HG03520 (cell line): Measurements from ENCODE around the gene IL15RA.
"Not testable (repeated sequence)": the region's sequence is repeated elsewhere in the genome, so short reads cannot be mapped to it uniquely, and the experiment has no call there.

ENCODE experiments used
- ATAC-seq: cut with Tn5 transposase; IDR thresholded peaks from one replicate; pipeline ENCODE4 v1.9.1; 2021; ENCODE audit warnings: mild to moderate bottlenecking, moderate library complexity; ENCODE audit not compliant: unreplicated experiment

IL15RA gene

DNA sequence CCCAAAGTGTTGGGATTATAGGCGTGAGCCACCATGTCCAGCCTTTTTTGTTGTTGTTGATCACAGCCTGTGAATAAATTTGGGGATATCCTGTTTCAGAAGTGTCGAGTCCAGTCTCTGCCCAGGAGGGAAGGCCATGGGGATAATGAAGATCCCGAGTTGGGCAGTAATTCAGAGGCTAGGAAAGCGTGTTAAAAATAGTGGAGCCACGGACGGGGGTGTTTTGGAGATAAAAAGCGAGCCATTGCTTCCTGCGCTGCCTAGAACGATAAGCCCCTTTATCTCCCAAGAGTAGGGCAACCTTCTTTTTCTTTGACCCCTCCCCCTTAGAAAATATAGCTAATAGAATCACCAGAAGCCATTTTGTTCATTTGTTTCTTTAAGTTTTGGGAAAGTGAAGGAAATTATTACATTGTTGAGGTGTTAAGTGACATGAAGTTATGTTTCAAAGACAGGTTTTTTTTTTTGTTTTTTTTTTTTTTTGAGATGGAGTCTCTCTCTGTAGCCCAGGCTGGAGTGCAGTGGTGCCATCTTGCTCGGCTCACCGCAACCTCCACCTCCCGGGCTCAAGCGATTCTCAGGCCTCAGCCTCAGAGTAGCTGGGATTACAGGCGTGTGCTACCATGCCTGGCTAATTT is 43.3 kb downstream of the IL15RA start:
- ATAC-seq: no peak

DNA sequence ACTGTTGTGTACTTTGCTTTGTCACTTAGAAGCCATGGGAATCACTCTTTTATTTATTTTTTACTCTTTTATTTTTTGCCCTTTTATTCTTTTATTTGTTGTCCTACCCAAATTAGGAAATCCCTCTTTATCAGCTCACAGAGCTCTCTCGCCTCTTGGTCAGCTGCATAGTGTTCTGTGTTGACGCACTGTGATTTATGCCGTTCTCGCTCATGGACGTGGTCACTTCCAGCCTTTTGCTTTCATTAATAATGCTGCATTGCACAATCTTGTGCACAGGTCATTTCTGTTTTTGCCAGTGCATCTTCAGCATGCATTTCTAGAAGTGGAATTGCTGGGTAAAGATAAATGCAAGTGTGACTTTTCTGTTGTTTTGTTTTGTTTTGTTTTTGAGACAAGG is 45.0 kb downstream of the IL15RA start:
- ATAC-seq: no peak

DNA sequence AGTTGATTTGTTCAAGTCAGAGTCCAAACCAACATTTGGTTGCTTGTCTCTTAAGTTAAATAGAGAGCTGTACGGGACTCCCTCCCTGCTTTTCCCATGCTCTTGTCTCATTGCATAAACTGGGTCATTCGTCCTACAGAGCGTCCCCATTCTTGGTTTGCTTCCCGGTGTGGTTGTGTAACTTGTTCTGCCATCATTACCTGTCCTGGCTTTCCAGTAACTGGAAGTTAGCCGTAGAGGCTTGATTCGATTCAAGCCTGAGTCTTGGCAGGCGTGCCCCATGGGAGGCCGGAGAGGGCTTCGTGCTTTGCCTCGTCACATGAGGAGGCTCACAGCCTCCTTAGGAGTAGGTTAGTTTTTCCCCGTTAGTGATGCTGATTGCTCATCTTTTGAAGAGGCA is 47.1 kb downstream of the IL15RA start:
- no peak for ATAC-seq

DNA sequence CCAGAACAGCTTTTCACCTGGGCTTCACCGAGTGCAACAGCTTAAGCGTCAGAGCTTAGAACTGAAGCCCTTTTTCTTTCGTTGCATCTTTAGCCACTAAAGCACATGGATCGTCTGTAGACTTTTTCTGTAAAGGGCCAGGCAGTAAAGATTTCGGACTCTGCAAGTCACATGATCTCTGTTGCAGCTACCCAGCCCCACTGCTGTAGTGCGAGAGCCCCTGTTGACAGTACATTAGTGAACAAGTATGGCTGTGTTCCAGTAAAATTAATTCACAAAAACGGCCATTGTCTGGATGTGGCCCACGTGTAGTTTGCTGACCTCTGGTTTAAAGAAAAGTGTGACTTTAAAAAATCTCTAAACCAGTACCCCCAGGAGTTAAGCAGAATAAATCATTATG is 47.9 kb downstream of the IL15RA start:
- no peak for ATAC-seq

DNA sequence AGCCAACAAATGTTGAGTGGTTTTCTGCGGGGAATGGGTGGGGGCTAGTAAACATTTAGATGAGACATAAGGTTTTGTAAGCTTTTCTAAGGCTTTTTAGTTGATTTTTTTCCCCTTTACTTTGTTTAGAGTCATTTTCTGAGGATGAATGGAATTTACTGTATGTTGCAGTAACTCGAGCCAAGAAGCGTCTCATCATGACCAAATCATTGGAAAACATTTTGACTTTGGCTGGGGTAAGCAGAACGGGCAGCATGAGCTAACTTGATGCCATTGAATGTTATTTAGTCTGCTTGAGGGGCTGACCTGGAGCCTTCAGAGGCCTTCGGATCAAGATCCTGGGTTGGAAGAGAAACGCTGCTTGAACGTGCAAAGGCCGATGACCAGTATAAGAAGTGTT is 50.0 kb downstream of the IL15RA start:
- ATAC-seq: no peak

DNA sequence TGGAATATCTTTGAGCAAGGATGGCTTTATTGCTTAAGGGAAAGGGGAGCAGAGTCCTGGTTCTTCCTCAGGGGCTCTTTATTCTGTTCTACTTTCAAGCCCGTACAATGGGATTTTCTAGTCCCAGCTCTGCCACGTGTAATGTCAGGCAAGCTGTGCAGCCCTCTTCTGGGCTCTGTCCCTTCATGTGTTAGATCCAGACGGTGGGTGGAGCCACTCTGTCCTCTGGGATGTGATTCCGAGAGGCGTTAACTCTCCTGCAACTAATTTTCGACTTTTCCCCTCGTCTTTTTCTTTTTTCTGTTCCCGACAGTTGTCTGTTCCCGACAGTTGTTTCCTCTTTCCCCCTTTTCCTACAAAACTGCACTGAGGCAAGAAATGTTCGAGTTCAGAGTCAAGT is 52.5 kb downstream of the IL15RA start:
- ATAC-seq: no peak

DNA sequence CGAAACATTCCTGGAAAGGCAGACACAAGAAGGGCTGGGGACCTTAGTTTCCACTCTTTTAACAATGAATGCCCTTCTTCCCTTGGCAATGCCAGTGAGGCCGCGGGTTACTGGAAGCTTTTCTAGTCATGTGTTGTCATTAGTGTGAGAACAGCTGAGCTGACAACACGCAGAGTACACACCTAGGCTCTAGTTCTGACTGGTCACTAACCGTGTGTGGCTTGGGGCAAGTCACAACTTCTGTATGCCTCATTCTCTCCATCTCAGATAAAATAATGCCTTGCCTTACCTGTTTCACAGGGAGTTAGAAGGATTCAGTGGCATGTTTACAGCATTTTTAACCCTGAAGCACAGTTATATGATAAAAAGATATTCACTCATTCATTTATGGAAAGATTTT is 55.6 kb downstream of the IL15RA start:
- ATAC-seq: no peak

DNA sequence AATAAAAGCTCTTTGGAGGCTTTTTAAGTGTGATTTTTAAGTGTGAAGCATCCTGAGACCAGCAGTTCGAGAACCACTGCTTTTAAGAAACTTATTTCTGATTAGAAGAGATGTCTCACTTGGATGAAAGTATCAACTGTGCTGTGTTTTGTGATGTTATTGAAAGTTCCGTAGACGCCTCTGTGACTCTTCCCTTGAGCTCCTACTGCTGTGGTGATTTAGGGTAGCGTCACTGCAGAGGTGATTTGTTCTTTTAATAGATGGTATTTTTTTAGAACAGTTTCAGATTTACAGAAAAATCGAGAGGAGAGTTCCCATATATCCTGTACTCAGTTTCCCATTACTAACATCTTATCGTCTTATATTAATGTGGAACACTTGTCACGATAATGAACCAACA is 57.8 kb downstream of the IL15RA start:
- ATAC-seq: no peak

DNA sequence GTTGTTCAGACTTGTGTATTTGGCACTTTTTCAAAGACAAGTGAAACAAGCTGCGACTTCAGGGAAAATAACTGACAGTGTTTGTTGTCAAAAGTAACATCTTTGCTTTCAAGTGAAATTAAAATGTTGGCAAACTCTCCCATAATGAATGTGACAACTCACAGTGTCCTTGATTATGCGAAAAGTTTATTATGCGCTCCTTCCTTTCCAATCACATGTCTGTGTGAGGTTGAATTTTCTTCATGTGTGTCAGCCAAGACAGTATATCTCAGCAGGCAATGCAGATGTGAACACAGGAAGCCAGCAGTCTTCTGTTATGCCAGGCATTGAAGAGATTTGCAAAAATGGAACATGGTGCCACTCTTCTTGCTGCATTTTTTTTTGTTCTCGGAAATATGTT is 58.6 kb downstream of the IL15RA start:
- ATAC-seq: no peak

DNA sequence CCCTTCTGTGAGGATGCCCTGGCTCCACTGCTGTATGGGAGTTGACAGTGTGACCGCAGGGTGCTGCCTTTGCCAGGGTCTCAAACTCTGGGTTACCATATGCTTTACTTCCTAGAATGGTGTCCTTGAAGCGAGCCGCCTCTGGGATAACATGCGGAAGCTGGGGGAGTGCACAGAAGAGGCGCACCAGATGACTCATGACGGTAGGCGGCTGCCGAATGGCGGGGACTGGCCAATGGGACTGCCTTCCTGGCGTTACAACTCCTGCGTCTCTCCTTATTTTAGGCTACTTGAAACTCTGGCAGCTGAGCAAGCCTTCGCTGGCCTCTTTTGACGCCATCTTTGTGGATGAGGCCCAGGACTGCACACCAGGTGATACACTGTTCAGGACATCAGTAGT is 60.0 kb downstream of the IL15RA start:
- ATAC-seq: no peak

DNA sequence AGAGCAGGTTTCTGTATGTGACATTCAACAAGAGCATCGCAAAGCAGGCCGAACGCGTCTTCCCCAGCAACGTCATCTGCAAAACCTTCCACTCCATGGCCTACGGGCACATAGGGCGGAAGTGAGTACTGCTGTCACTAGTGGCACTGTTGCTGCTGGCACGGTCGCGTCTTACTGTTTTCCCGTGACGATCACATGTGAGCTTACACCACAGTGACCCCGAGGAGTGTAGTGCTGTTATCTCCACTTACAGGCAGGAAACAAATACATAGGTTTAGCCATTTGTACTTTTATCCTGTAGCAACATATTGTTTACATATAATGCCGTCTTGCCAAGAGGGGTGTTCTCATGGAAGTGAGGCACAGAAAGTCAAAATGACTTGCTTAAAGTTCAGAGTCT is 61.9 kb downstream of the IL15RA start:
- ATAC-seq: no peak

DNA sequence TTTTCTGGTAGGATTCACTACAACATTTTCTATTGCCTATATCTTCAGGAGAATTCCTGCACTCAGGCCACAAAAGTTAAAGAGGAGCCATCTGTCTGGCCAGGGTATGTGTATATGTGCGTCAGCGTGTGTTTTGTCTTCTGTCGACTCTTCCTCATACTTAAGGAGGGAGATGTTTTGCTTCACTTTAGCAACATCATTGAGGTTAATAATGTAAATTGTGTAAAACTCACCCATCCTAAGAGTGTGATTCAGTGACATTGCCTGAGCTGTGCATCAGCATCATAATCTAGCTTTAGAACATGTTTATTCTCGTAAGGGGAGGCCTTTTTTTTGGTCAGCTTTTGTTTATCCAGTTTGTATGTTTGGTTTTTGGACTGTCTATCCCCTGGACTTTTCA is 63.6 kb downstream of the IL15RA start:
- ATAC-seq: no peak

DNA sequence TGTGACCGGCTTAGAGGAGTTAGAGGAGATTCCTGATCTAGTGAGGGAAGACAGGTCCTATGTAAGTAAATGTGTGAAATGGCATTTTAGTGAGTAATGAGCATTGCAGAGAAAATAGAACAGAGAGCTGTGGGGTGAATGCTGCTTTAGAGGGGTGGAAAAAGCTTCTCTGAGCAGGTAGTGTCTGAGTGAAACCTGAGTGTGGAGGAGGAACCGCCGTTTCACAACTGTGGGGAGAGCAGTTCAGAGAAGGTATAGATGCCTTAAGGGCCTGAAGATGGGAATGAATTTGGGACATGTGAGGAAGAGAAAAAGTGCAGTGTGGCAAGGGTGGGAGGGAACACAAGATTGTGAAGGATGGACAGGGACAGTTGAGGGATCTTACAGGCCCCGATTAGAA is 65.7 kb downstream of the IL15RA start:
- ATAC-seq: no peak

DNA sequence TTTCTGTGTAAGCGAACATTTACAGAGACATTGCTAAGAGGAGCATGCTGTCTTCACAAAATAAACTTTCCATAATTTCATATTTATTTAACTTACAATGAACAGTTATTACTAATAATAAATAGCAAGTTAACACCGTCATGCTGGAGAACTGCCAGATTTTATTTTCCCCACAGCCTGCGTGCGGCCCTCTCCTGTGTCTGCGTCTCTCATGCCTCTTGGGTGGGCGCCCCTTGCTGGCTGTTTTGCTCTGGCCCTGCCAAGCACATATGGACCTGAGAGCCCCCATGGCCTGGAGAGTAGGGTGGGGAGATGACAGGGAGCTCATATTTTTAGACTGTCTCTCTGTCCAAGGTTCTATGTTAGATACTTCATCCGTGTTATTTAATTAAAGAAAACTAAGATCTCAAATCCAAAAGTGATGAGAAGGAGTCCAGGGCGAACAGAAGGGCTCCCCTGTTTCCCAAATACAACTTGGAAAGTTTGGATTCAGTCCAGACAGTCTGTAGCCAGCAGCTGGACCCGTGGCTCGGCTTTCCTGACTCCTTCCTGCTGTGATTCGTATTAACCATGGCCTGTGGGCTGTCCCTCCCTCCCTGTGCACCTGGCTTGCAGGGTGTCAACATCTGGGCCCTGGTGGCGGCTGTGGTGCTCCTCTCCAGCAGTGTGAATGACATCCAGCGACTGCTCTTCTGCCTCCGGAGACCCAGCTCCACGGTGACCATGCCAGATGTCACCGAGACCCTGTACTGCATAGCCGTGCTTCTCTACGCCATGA is 66.8 kb downstream of the IL15RA start:
- no peak for ATAC-seq

DNA sequence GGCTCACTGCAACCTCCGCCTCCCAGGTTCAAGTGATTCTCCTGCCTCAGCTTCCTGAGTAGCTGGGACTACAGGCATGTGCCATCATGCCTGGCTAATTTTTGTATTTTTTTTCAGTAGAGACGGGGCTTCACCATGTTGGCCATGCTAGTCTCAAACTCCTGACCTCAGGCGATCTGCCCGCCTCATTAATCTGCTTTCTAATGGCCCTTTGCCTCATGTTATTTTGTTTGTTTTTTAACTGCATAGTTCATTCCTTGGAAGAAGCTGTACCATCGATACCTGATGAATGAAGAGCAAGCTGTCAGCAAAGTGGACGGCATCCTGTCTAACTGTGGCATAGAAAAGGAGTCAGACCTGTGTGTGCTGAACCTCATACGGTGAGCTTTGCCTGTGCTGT is 68.7 kb downstream of the IL15RA start:
- ATAC-seq: not testable (repeated sequence)

DNA sequence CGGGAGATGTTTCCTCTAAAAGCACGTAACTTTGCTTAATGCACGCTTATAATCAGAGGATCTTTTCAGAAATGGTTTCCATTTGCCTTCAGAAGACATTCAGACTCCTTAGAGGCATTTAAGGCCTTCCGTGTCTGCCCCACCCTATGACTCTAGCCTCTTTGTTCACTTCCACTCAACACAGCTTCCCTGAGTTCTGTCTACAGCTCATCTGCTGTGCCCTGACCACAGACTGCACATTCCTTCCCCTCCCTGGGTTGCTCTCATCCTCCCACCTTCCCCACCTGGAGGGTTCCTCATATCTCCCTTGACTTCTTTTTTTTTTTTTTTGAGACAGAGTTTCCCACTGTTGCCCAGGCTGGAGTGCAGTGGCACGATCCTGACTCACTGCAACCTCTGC is 70.7 kb downstream of the IL15RA start:
- ATAC-seq: no peak

DNA sequence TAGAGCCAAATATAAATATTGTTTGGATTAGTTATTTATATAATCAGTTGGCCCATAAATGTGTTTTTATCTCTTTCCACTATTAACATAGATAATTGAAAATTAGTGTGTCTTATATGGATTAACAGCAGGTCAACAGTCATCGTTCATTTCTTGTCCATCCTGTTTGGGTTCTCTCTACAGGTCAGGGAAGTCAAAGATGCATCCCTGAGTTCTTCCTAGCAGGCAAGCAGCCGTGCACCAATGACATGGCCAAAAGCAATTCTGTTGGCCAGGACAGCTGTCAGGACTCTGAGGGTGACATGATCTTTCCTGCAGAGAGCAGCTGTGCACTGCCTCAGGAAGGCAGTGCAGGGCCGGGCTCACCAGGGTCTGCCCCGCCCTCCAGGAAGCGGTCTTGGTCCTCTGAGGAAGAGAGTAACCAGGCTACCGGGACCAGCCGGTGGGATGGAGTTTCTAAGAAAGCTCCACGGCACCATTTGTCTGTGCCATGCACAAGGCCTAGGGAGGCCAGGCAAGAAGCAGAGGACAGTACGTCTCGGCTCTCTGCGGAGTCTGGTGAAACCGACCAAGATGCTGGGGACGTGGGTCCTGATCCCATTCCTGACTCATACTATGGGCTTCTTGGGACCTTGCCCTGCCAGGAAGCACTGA is 71.4 kb downstream of the IL15RA start:
- no peak for ATAC-seq

DNA sequence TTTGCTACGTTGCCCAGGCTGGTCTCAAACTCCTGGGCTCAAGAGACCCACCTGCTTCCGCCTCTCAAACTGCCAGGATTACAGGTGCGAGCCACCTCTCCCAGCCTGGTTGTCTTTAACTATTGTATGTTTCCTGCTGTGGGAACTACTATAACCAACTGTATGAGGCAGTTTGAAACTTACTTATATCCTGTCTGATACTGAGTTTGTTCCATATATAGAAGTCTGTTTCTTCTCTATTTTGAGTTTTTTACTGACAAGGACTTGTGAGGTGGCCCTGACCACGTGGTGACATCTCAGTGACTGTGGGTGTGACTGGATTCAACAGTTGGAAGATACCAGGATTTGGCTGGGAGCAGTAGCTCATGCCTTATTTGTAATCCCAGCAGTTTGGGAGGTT is 73.1 kb downstream of the IL15RA start:
- ATAC-seq: peak; percentile 97

DNA sequence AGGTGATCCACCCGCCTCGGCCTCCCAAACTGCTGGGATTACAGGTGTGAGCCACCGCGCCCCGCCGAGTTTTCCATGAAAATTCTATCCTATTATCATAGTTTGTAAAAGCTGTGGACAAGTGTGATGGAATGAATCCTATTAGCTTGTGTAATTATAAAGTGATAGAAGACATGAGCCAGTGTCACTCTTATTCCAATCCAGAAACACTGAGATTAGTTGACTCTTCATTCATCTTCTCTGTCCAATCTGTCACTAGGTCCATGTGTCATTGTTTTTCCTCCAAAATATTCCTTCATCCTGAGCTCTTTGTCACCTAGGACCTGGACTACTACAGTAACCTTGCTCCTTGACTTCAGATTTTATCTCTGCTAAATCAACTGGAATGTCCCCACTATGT is 73.8 kb downstream of the IL15RA start:
- no peak for ATAC-seq

DNA sequence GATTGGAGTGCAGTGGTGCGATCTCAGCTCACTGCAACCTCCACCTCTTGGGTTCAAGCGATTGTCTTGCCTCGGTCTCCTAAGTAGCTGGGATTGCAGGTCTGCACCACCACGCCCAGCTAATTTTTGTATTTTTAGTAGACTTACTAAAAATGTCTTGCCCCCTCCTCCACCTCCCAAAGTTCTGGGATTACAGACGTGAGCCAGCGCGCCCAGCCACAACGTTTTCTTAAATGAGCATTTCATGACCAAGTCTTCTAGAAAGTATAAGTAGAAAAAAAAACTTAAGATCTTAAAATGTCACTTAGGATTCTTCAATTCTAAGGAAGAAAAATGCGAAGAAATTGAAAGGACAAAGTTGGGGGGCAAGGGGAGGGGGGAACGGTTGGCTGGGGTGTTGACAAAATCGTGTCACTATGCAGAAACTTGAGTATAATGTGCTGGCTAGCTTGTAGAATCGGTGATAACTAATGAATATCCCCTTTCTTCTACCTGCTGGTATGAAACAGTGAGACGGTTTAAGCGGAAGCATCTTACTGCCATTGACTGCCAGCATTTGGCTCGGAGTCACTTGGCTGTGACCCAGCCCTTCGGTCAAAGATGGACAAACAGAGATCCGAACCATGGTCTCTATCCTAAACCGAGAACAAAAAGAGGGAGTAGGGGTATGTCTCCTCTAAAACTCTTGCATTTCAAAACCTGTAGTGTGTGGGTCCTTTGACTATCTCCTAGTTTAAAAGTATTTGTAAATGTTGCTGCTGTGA is 74.7 kb downstream of the IL15RA start:
- ATAC-seq: no peak
